Activated CD4-positive, alpha-beta T cell treated with anti-CD3 and anti-CD28 coated beads for 4 hours (primary cell): ENCODE measurements around the gene FASTK.
A peak's percentile ranks its signal among the peaks of the same experiment; 100 is the strongest.
"Not testable (repeated sequence)": the region's sequence is repeated elsewhere in the genome, so short reads cannot be mapped to it uniquely, and the experiment has no call there.

ENCODE experiments used
- DNase-seq, 2 donors: peaks; one replicate each; pipeline ENCODE4 v3.0.0-alpha.2; 2020

FASTK gene

DNA sequence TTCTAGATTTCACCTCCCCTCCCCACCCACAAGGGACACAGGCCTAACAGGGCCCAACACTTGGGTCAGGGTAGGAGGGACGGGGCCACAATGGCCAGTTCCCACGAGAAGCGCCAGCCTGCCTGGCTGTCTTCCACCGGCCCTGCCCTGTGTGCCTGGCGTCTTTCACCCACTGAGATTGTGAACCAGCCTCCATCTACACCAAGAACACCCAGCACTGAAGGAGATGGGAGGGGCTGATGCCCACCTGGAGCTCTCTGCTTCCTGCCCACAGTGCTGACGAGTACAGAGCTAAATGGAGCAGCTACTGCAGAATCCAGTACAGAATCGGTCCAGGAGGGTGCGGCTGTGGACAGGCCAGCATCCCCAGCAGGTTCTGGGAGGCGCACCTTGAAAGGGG, 34.6 kb downstream of the FASTK start:
- no peak for DNase-seq

- no peak for DNase-seq
Measured at GRCh38 chr7:151045262-151045661, 35.3 kb downstream of the FASTK start.

- no peak for DNase-seq
Measured at GRCh38 chr7:151043959-151044358, 36.6 kb downstream of the FASTK start.

DNA sequence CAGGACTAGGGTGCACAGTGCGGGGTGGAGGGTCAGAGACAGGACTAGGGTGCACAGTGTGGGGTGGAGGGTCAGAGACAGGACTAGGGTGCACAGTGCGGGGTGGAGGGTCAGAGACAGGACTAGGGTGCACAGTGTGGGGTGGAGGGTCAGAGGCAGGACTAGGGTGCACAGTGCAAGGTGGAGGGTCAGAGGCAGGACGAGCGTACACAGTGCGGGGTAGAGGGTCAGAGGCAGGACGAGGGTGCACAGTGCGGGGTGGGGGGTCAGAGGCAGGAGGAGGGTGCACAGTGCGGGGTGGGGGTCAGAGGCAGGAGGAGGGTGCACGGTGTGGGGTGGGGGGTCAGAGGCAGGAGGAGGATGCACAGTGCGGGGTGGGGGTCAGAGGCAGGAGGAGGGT, 37.2 kb downstream of the FASTK start:
- DNase-seq = not testable (repeated sequence)

DNA sequence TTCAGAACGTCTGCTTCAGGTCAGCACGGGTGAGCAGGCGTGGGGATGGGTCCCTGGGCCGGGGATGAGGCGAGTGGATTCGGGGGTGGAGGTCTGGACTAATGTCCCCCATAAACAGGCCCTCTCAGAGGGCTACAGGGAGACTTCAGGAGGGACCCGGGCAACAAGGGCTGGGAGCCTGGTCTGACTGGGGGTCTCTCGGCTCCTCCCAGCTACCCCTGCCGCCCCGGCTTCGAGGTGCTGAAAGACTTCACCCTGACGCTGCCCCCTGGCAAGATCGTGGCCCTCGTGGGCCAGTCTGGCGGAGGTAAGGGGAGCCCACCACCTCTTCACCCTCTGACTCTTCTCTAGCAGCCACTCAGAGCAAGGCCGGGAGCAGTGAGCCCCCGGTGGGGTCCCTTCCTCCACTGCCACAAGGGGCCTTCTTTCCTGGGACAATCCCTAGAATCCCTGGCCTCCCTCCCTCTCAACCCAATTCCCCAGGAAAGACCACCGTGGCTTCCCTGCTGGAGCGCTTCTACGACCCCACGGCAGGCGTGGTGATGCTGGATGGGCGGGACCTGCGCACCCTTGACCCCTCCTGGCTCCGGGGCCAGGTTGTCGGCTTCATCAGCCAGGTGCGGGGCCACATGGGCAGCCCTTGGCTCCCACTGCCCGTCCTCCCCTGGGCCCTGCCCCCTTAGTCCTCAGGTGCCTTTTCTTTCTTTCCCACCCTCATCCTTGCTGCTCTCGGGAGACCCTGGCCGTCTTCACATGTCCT, 39.8 kb downstream of the FASTK start:
- no peak for DNase-seq

- DNase-seq = no peak
Measured at GRCh38 chr7:151039850-151040548, 40.6 kb downstream of the FASTK start.

- DNase-seq = peak; percentile 67 to 78
Measured at GRCh38 chr7:151038951-151039849, 41.4 kb downstream of the FASTK start.

GRCh38 chr7:151035902-151036301, 44.7 kb downstream of the FASTK start:
- DNase-seq = no peak

GRCh38 chr7:151035026-151035717, 45.4 kb downstream of the FASTK start:
- DNase-seq = no peak

DNA sequence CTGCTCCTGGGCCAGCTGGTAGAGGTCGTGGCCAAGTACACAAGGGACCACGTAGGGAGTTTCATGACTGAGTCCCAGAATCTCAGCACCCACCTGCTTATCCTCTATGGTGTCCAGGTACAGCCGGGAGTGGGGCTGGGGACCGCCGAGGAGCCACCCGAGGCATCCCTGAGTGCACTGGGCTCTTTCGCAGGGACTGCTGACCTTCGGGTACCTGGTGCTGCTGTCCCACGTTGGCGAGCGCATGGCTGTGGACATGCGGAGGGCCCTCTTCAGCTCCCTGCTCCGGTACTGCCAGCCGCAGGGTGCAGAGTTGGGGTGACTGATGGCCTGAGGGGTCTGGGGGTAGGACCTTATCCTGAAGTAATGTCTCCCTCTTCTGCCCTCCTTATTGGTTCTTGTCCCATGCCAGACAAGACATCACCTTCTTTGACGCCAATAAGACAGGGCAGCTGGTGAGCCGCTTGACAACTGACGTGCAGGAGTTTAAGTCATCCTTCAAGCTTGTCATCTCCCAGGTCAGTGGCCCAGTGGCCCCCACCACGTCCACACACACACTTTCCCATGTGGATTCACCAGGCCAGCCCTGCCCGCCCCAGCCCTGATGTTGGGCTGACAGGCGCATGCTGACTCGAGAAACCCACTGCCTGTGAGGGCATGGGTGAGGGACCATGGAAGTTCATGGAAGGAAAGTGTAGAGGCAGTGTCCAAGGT, 46.1 kb downstream of the FASTK start:
- DNase-seq = no peak

- no peak for DNase-seq
Measured at GRCh38 chr7:151033864-151034249, 46.8 kb downstream of the FASTK start.

DNA sequence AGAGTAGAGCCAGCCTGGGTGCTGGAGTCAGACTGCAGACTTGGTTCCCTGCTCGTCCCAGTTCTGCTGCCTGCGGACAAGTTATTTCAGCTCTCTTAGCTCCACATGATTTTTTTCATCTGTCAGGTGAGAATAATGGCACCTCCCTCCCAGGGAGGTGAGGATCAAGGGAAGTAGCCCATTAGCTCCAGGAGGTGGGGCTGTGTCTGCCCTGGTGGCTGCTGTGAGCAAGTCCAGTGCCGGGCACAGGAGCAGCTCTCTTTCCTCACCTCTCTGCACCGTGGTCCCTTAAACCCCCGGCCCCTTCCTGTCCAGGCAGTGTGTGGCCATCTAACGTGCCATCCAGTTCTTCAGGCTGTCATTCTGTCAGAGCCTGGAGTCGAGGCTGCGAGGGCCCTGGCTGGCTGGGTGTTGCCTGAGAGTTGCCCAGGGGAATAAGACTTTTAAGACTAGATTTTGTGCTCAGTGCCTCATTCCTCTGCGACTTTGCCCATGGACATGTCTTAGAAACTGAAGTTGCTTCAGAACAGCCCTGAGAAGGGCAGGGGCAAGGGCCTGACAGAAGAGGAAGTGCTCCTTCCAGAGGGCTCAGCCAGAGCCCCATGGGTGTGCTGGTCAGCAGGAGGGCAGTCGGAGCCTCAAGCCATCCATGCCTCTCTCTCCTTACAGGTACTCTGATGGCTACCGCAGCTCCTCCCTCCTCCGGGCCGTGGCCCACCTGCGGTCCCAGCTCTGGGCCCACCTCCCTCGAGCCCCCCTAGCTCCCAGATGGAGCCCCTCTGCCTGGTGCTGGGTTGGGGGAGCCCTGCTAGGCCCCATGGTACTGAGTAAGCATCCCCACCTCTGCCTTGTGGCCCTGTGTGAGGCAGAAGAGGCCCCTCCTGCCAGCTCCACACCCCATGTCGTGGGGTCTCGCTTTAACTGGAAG, 47.4 kb downstream of the FASTK start:
- no peak for DNase-seq

GRCh38 chr7:151031011-151031410, 49.6 kb downstream of the FASTK start:
- no peak for DNase-seq

DNA sequence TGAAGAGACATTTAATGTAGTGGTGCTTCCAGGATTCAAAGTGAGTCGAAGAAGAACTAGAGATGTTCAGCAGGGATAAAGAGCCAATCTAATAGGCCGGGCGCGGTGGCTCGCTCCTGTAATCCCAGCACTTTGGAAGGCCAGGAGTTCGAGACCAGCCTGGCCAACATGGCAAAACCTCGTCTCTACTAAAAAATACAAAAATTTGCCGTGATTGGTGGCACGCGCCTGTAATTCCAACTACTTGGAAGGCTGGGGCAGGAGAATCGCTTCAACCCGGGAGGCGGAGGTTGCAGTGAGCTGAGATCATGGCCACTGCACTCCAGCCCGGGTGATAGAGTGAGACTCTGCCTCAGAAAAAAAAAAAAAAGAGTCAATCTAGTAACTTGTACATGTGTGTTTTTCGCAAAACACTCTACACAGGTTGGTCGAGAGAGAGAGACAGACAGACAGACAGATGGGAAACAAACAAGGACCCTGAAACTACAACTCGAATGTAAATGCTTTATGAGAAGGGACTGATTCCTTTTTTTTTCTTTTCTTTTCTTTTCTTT, 51.6 kb downstream of the FASTK start:
- DNase-seq = no peak

GRCh38 chr7:151028131-151028947, 52.3 kb downstream of the FASTK start, which contains the start of gene ABCB8:
TSS of gene ABCB8 (plus strand) at chr7:151028450. CDS start at chr7:151028516, 66 bp downstream.
- DNase-seq = peak; percentile 96 to 99

- DNase-seq = not testable (repeated sequence)
Measured at GRCh38 chr7:151027728-151028130, 52.9 kb downstream of the FASTK start.

- DNase-seq = not testable (repeated sequence)
Measured at GRCh38 chr7:151026771-151027727, 53.6 kb downstream of the FASTK start.
